NCI-H446 treated with DMSO at 0.1 percent for 48 hours (cell line): ENCODE measurements around the gene MYO3B.
"Not testable (repeated sequence)": the region's sequence is repeated elsewhere in the genome, so short reads cannot be mapped to it uniquely, and the experiment has no call there.

Experiments used
- DNase-seq: peaks from one replicate; lab custom pipeline; 2025; lab: John Stamatoyannopoulos, UW

Gene MYO3B

GRCh38 chr2:170341684-170342623 lies 164.0 kb downstream of the MYO3B start:
- DNase-seq, result no peak

GRCh38 chr2:170344663-170345346 lies 166.9 kb downstream of the MYO3B start:
- DNase-seq, result no peak

GRCh38 chr2:170345607-170346006 lies 167.7 kb downstream of the MYO3B start:
- DNase-seq, result no peak

- DNase-seq, result not testable (repeated sequence)
Observed at GRCh38 chr2:170349269-170349668, 171.3 kb downstream of the MYO3B start.

- DNase-seq, result no peak
Observed at GRCh38 chr2:170350929-170351826, 173.2 kb downstream of the MYO3B start.

- DNase-seq, result no peak
Observed at GRCh38 chr2:170353723-170354122, 175.8 kb downstream of the MYO3B start.

GRCh38 chr2:170354388-170354787 lies 176.4 kb downstream of the MYO3B start:
- DNase-seq, result no peak

GRCh38 chr2:170354855-170355780 lies 177.2 kb downstream of the MYO3B start:
- peak; percentile 27 for DNase-seq

GRCh38 chr2:170359466-170359865 lies 181.5 kb downstream of the MYO3B start:
- no peak for DNase-seq

GRCh38 chr2:170360546-170361089 lies 182.7 kb downstream of the MYO3B start:
- DNase-seq, result no peak

GRCh38 chr2:170361090-170361936 lies 183.4 kb downstream of the MYO3B start:
- peak; percentile 9 for DNase-seq

- DNase-seq, result no peak
Observed at GRCh38 chr2:170362313-170362870, 184.4 kb downstream of the MYO3B start.

- DNase-seq, result no peak
Observed at GRCh38 chr2:170362871-170363631, 185.1 kb downstream of the MYO3B start.

GRCh38 chr2:170365003-170365402 lies 187.1 kb downstream of the MYO3B start:
- DNase-seq, result no peak

GRCh38 chr2:170365686-170366085 lies 187.7 kb downstream of the MYO3B start:
- DNase-seq, result no peak

- DNase-seq, result no peak
Observed at GRCh38 chr2:170368370-170368769, 190.4 kb downstream of the MYO3B start.

GRCh38 chr2:170369228-170369627 lies 191.3 kb downstream of the MYO3B start:
- no peak for DNase-seq

- DNase-seq, result no peak
Observed at GRCh38 chr2:170369894-170370293, 191.9 kb downstream of the MYO3B start.
